NCI-H510A treated with DMSO at 0.1 percent for 48 hours (cell line): Measurements from ENCODE around the gene ANKRD28.
"Not testable (repeated sequence)": the region's sequence is repeated elsewhere in the genome, so short reads cannot be mapped to it uniquely, and the experiment has no call there.

Source experiments
- DNase-seq: peaks from one replicate; lab custom pipeline; 2025; lab: John Stamatoyannopoulos, UW

Gene ANKRD28

GRCh38 chr3:15797642-15798303 is at the start of gene ANKRD28:
ANKRD28 (minus strand) TSS chr3:15797979; CDS start chr3:15796521, 1,458 bp downstream.
- DNase-seq: peak; percentile 26

GRCh38 chr3:15847239-15847638 is 49.5 kb upstream of the ANKRD28 start:
- DNase-seq: no peak

- no peak for DNase-seq
Observed at GRCh38 chr3:15846606-15847005, 48.8 kb upstream of the ANKRD28 start.

- no peak for DNase-seq
Observed at GRCh38 chr3:15845475-15845874, 47.7 kb upstream of the ANKRD28 start.

- no peak for DNase-seq
Observed at GRCh38 chr3:15844889-15845288, 47.1 kb upstream of the ANKRD28 start.

- DNase-seq: not testable (repeated sequence)
Observed at GRCh38 chr3:15841091-15841973, 43.6 kb upstream of the ANKRD28 start.

- DNase-seq: no peak
Observed at GRCh38 chr3:15839568-15839967, 41.8 kb upstream of the ANKRD28 start.

GRCh38 chr3:15831927-15832326 is 34.1 kb upstream of the ANKRD28 start:
- DNase-seq: no peak

GRCh38 chr3:15825016-15825415 is 27.2 kb upstream of the ANKRD28 start:
- no peak for DNase-seq

- DNase-seq: no peak
Observed at GRCh38 chr3:15823092-15823491, 25.3 kb upstream of the ANKRD28 start.

- DNase-seq: no peak
Observed at GRCh38 chr3:15822281-15822680, 24.5 kb upstream of the ANKRD28 start.

GRCh38 chr3:15820911-15821310 is 23.1 kb upstream of the ANKRD28 start:
- DNase-seq: no peak

- no peak for DNase-seq
Observed at GRCh38 chr3:15819576-15819975, 21.8 kb upstream of the ANKRD28 start.

GRCh38 chr3:15819043-15819442 is 21.3 kb upstream of the ANKRD28 start:
- no peak for DNase-seq

- DNase-seq: peak; percentile 7
Observed at GRCh38 chr3:15815696-15816095, 17.9 kb upstream of the ANKRD28 start.

- not testable (repeated sequence) for DNase-seq
Observed at GRCh38 chr3:15813079-15813478, 15.3 kb upstream of the ANKRD28 start.

GRCh38 chr3:15812183-15812582 is 14.4 kb upstream of the ANKRD28 start:
- DNase-seq: no peak

- no peak for DNase-seq
Observed at GRCh38 chr3:15810702-15811101, 12.9 kb upstream of the ANKRD28 start.

GRCh38 chr3:15809313-15809712 is 11.5 kb upstream of the ANKRD28 start:
- no peak for DNase-seq

- no peak for DNase-seq
Observed at GRCh38 chr3:15808679-15809310, 11.0 kb upstream of the ANKRD28 start.

- no peak for DNase-seq
Observed at GRCh38 chr3:15805756-15806266, 8.0 kb upstream of the ANKRD28 start.

- DNase-seq: no peak
Observed at GRCh38 chr3:15804553-15805095, 6.8 kb upstream of the ANKRD28 start.
